Measurements from ENCODE around the gene DNAJC13.

DNA sequence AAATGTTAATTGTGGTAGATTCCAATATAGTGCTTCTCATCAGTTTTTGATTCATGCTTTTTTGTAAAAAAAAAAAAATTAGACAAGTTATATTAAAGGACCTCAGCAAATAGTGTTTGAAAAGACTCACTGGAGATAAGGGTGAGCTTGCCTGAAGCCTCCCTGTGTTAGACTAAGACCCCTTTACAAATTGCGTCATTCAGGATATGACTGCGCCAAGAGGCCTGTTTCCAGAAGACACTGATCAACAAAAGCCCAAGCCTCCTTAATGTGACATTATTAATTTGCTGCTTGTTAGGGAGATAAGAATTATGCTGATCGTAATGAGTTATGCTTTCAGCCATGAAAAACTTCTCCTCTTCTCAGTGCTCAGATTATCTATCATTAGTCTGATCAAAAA lies 13.0 kb upstream of the DNAJC13 start:
- TF ChIP-seq, protein P1, sequence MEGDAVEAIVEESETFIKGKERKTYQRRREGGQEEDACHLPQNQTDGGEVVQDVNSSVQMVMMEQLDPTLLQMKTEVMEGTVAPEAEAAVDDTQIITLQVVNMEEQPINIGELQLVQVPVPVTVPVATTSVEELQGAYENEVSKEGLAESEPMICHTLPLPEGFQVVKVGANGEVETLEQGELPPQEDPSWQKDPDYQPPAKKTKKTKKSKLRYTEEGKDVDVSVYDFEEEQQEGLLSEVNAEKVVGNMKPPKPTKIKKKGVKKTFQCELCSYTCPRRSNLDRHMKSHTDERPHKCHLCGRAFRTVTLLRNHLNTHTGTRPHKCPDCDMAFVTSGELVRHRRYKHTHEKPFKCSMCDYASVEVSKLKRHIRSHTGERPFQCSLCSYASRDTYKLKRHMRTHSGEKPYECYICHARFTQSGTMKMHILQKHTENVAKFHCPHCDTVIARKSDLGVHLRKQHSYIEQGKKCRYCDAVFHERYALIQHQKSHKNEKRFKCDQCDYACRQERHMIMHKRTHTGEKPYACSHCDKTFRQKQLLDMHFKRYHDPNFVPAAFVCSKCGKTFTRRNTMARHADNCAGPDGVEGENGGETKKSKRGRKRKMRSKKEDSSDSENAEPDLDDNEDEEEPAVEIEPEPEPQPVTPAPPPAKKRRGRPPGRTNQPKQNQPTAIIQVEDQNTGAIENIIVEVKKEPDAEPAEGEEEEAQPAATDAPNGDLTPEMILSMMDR (conservative IDR thresholded peaks at IDR 0.05; ENCODE audit: low read length), result no peak
- TF ChIP-seq EZH2phosphoT487 (IDR thresholded peaks at IDR 0.05; ENCODE audit: borderline replicate concordance, low read depth, low read length), result no peak

Measured in OCI-LY7 (cell line).